ENCODE data around the gene CHCHD4. TPM values are rescaled to one million over a fixed set of nuclear protein-coding genes. Genes with fewer than 3 reads are reported as not detected.
A peak's percentile ranks its signal among the peaks of the same experiment; 100 is the strongest.
"Not testable (repeated sequence)": the region's sequence is repeated elsewhere in the genome, so short reads cannot be mapped to it uniquely, and the experiment has no call there.

Gene CHCHD4
- total RNA-seq, 1 experiment from 2014 or later: 16.7 TPM

- Mint-ChIP-seq H3K27me3 (ENCODE audit: unreplicated experiment) (no peaks in the 10 kb centered on the region), H3K9me3 (ENCODE audit: low read depth, unreplicated experiment) (peaks cover 2% of the 10 kb centered on the region), H3K4me1 (ENCODE audit: low read depth, unreplicated experiment) (peaks cover 15% of the 10 kb centered on the region), H3K27ac (ENCODE audit: unreplicated experiment) (no peak overlapping the region), H3K36me3 (ENCODE audit: insufficient read depth, unreplicated experiment) (peaks cover 4% of the 10 kb centered on the region), H3K4me3 (ENCODE audit: low read depth, unreplicated experiment) (no peak overlapping the region)
- no peak for TF ChIP-seq CTCF (IDR thresholded peaks at IDR 0.05; ENCODE audit: unreplicated experiment)
- CTCF ChIA-PET: no interaction called here
- no TSS peak for BruUV-seq (replicated peaks)
- DNase-seq: no peak
- intact Hi-C loops (cut with micrococcal nuclease; ENCODE audit: unreplicated experiment): no loop called here
These were observed 26.9 kb downstream of the CHCHD4 start for GRCh38 chr3:14097616-14098391.

GRCh38 chr3:14096742-14097141, 27.9 kb downstream of the CHCHD4 start:
- Mint-ChIP-seq H3K4me1 (ENCODE audit: low read depth, unreplicated experiment) (peaks cover 15% of the 10 kb centered on the region), H3K36me3 (ENCODE audit: insufficient read depth, unreplicated experiment) (peaks cover 10% of the 10 kb centered on the region), H3K9me3 (ENCODE audit: low read depth, unreplicated experiment) (peaks cover 2% of the 10 kb centered on the region), H3K4me3 (ENCODE audit: low read depth, unreplicated experiment) (no peak overlapping the region), H3K27ac (ENCODE audit: unreplicated experiment) (no peak overlapping the region), H3K27me3 (ENCODE audit: unreplicated experiment) (no peaks in the 10 kb centered on the region)
- no peak for TF ChIP-seq CTCF (IDR thresholded peaks at IDR 0.05; ENCODE audit: unreplicated experiment)
- CTCF ChIA-PET: no interaction called here
- intact Hi-C loops (cut with micrococcal nuclease; ENCODE audit: unreplicated experiment): no loop called here
- no peak for DNase-seq
- BruUV-seq (replicated peaks): no TSS peak

- TF ChIP-seq CTCF (IDR thresholded peaks at IDR 0.05; ENCODE audit: unreplicated experiment): no peak
- H3K36me3 Mint-ChIP-seq (ENCODE audit: insufficient read depth, unreplicated experiment): peaks cover 10% of the 10 kb centered on the region
- BruUV-seq (replicated peaks): no TSS peak
- peak; percentile 33 for DNase-seq
- H3K4me1 Mint-ChIP-seq (ENCODE audit: low read depth, unreplicated experiment): peaks cover 22% of the 10 kb centered on the region
- peak overlapping the region; percentile 5 for H3K27ac Mint-ChIP-seq (ENCODE audit: unreplicated experiment)
- no peaks in the 10 kb centered on the region for H3K27me3 Mint-ChIP-seq (ENCODE audit: unreplicated experiment)
- no peak overlapping the region for H3K4me3 Mint-ChIP-seq (ENCODE audit: low read depth, unreplicated experiment)
- intact Hi-C loops (cut with micrococcal nuclease; ENCODE audit: unreplicated experiment): no loop called here
- peaks cover 8% of the 10 kb centered on the region for H3K9me3 Mint-ChIP-seq (ENCODE audit: low read depth, unreplicated experiment)
- CTCF ChIA-PET: interaction anchor here (0.6 to 1.0 kb wide), 2 partner anchors 32 to 1838 kb away, joined by 3 read pairs; no protein-coding TSS in a partner anchor
These were observed 30.8 kb downstream of the CHCHD4 start for GRCh38 chr3:14093831-14094230.

GRCh38 chr3:14092464-14092863, 32.2 kb downstream of the CHCHD4 start:
- Mint-ChIP-seq H3K4me3 (ENCODE audit: low read depth, unreplicated experiment) (no peak overlapping the region), H3K9me3 (ENCODE audit: low read depth, unreplicated experiment) (peaks cover 11% of the 10 kb centered on the region), H3K27me3 (ENCODE audit: unreplicated experiment) (no peaks in the 10 kb centered on the region), H3K36me3 (ENCODE audit: insufficient read depth, unreplicated experiment) (peaks cover 10% of the 10 kb centered on the region), H3K27ac (ENCODE audit: unreplicated experiment) (peak overlapping the region; percentile 98), H3K4me1 (ENCODE audit: low read depth, unreplicated experiment) (peaks cover 22% of the 10 kb centered on the region)
- CTCF ChIA-PET: interaction anchor here (1.2 kb wide), 1 partner anchor 196 kb away, joined by 3 read pairs; no protein-coding TSS in a partner anchor
- intact Hi-C loops (cut with micrococcal nuclease; ENCODE audit: unreplicated experiment): loop anchor here (1.0 kb wide), 1 partner anchor 32 kb away; the partner anchor contains the start of gene CHCHD4
- no peak for TF ChIP-seq CTCF (IDR thresholded peaks at IDR 0.05; ENCODE audit: unreplicated experiment)
- no TSS peak for BruUV-seq (replicated peaks)
- no peak for DNase-seq

- H3K4me1 Mint-ChIP-seq (ENCODE audit: low read depth, unreplicated experiment): peaks cover 22% of the 10 kb centered on the region
- not testable (repeated sequence) for H3K4me3 Mint-ChIP-seq (ENCODE audit: low read depth, unreplicated experiment); DNase-seq; H3K27me3 Mint-ChIP-seq (ENCODE audit: unreplicated experiment); BruUV-seq (replicated peaks); H3K36me3 Mint-ChIP-seq (ENCODE audit: insufficient read depth, unreplicated experiment)
- intact Hi-C loops (cut with micrococcal nuclease; ENCODE audit: unreplicated experiment): loop anchor here (1.0 kb wide), 1 partner anchor 32 kb away; the partner anchor contains the start of gene CHCHD4
- H3K9me3 Mint-ChIP-seq (ENCODE audit: low read depth, unreplicated experiment): peaks cover 13% of the 10 kb centered on the region
- peak overlapping the region; percentile 98 for H3K27ac Mint-ChIP-seq (ENCODE audit: unreplicated experiment)
- CTCF ChIA-PET: interaction anchor here (1.2 kb wide), 1 partner anchor 196 kb away, joined by 3 read pairs; no protein-coding TSS in a partner anchor
These were observed 32.7 kb downstream of the CHCHD4 start for GRCh38 chr3:14091959-14092358.

- CTCF ChIA-PET; H3K36me3 Mint-ChIP-seq (ENCODE audit: insufficient read depth, unreplicated experiment); BruUV-seq (replicated peaks); H3K27ac Mint-ChIP-seq (ENCODE audit: unreplicated experiment); intact Hi-C loops (cut with micrococcal nuclease; ENCODE audit: unreplicated experiment); H3K4me1 Mint-ChIP-seq (ENCODE audit: low read depth, unreplicated experiment); H3K4me3 Mint-ChIP-seq (ENCODE audit: low read depth, unreplicated experiment); DNase-seq; H3K27me3 Mint-ChIP-seq (ENCODE audit: unreplicated experiment): not testable (repeated sequence)
- H3K9me3 Mint-ChIP-seq (ENCODE audit: low read depth, unreplicated experiment): peaks cover 13% of the 10 kb centered on the region
These were observed 37.2 kb downstream of the CHCHD4 start for GRCh38 chr3:14087461-14087860.
